Transverse colon (tissue), 4 donors: Measurements from ENCODE around the gene NPY1R.

Experiments
- CTCF ChIP-seq, 5 experiments: fragments of 200-600 bp in 3 of 5; fragments of 450-650 bp in 2 of 5; sonication (generic) in 3 of 5; IDR thresholded peaks; 1 replicate in 2 of 5; 2 replicates in 3 of 5; pipeline ENCODE4 v1.5.1; 2016 to 2017; ENCODE audit warnings: antibody characterized with exemption in 5 of 5, inconsistent platforms in 3 of 5, mild to moderate bottlenecking in 2 of 5, moderate library complexity in 1 of 5
- POLR2AphosphoS5 ChIP-seq, 3 donors: sonication (generic); formaldehyde crosslinking; IDR thresholded peaks; one replicate each; pipeline ENCODE4 v1.6.1; 2016; ENCODE audit warnings: antibody characterized with exemption in 3 of 3

DNA sequence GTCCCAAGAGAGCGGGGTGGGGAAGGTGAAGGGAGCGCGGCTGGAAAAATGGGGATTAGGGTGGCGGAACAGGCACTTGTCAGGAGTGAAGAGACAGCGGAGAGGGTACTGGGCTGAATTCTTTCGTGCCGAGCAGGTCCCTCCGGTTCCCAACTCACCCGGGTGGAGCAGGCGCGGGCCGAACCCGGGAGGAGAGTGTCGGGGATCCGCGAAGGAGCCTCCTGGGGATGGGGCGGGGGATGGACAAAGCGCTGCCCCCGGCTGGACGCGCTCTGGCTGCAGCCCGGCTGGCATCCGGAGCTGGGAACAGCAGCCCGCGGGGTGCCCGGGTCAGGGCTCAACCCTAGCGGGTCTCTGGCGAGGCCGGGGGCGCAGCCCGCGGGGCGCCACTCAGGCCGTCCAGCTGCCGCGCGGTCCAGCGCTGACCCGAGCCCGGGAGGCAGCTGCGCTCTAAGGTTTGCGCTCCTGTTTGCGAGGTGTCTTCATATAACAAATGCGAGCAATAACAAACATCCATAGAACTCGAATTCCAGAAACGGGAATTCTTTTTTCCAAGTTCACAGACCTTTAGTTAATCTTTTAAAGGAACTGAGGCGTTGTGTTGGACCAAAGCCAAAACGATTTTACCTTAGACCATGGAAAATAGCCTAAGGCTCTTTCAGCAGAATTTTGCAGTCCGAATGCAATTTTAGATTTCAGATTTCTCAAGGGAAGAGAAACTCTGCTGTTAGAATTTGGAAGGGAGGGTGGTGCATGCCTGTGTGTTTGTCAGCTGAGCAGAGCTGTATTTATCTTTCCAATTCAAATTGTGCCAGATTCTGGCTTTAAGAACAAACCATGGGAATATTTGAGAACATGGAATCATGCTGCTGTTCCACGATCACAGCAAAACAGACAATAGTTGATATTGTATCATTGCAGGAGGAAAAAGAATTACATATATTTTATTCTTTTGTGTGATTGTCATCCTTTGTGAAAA is 12.0 kb upstream of the NPY1R start:
- no peak for TF ChIP-seq CTCF (IDR thresholded peaks at IDR 0.05)
- no peak for TF ChIP-seq POLR2AphosphoS5 (IDR thresholded peaks at IDR 0.05)
